Fibroblast of skin of back (primary cell): ENCODE results near the gene PIP5KL1.

ENCODE experiments used
- DNase-seq: peaks from one replicate; pipeline ENCODE4 v3.0.0-alpha.2; 2013

The PIP5KL1 gene

DNA sequence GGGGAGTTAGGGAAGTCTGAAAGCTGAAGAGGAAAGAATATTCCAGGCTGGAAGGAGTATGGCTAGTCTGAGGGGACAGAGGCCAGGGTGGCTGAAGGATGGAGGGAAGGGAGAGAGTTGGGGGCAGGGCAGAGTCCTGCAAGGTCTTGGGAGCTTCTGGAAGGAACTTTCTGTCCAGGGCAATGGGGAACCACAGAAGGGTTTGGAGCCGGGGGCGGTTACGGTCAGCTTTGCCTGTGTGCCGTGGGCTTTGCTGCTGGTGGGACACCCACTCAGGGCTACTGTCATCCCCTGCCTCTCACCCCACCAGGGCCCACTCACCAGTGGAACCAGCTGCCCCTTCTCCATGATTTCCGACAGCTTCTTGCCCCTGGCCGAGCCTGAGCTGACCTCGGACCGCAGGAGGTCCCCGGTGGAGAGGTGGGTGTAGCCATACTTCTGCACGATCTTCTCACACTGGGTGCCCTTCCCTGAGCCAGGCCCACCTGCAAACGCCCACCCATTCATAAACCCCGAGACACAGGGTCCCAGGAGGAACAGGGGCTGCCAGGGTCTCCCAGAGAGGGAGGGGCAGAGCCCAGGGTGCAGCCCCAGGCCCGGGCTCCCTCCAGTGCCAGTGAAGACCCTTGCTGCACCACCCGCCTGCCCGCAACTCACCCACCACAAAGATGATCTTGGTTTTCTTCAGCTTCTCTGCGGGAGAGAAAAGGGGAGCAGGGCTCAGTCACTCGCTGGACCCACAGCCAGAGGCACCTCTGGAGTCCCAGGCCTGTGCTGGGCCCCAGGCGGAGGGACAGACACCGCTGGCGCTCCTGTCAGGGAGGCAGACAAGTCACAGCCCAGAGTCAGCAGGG lies 58.0 kb downstream of the PIP5KL1 start:
- DNase-seq, result no peak

DNA sequence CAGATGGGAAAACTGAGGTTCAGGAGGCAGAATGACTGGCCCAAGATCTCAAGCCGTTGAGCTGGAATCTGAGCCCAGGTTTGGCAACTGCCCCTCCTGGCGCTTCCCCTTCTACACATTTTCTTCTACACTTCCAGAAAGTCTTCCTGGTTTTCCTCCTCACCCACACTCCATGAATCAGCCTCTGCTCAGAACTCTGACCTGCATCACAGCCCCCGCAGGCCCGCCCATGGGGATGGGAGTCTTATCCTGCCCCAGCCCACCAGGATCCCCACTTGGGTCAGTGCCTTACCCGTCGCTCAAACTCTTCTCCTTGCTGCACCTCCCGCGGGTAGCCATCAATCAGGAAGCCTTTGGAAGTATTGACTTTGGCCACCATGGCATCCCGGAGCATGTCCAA lies 59.0 kb downstream of the PIP5KL1 start:
- no peak for DNase-seq

DNA sequence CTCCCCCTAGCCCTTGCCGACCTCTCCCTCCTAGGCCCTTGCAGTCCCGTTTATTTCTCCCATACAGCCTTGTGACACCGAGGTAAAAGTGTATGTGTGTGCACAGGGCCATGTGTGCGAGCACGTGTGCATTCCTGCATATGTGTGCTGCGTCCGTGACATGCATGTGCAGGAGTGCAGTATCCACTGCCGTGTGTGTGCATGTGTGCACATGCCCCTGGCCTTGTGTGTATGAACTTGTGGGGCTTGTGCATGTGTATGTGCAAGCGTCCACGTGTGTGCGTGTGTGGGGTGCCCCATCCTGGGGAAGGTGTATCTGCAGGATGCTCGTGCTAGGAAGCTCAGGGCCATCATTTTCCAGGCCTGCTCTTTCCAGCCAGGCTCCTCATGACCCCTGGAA lies 59.7 kb downstream of the PIP5KL1 start:
- DNase-seq, result no peak
